NB4 (cell line): Measurements from ENCODE around the gene E2F3.

Experiments
- POLR2A ChIP-seq: IDR thresholded peaks from 2 replicates; pipeline ENCODE4 v1.6.1; 2011; ENCODE audit warnings: mild to moderate bottlenecking; ENCODE audit not compliant: insufficient read length; ENCODE audit errors: extremely low read depth
- TF ChIP-seq, protein P1 (sequence below): IDR thresholded peaks from one replicate; pipeline ENCODE4 v1.5.1; 2012; ENCODE audit warnings: low read depth, low read length
- TF ChIP-seq, protein P2 (sequence below): IDR thresholded peaks from 2 replicates; pipeline ENCODE4 v1.6.1; 2011; ENCODE audit warnings: low read depth, low read length

DNA sequence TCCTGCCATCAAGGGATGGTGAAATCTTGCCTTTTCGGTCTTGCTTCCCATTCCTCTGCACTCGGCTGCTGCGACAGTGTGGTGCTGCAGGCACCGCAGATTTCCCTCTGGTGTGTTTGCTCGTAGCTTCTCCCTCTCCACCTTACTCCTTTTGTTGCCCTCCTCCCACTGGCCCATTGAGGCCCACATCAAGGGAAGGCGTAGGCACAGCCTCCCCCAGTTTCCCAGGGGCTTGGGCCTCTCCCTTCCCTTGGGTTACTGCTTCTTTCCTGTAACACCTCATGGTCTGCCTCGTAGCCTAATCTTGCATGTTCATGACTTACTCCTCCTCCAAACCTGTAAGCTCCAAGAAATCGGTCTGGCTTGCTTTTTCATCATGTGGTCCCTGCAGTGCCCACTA, 9.9 kb downstream of the E2F3 start:
- no peak for TF ChIP-seq POLR2A
- TF ChIP-seq, protein P1, sequence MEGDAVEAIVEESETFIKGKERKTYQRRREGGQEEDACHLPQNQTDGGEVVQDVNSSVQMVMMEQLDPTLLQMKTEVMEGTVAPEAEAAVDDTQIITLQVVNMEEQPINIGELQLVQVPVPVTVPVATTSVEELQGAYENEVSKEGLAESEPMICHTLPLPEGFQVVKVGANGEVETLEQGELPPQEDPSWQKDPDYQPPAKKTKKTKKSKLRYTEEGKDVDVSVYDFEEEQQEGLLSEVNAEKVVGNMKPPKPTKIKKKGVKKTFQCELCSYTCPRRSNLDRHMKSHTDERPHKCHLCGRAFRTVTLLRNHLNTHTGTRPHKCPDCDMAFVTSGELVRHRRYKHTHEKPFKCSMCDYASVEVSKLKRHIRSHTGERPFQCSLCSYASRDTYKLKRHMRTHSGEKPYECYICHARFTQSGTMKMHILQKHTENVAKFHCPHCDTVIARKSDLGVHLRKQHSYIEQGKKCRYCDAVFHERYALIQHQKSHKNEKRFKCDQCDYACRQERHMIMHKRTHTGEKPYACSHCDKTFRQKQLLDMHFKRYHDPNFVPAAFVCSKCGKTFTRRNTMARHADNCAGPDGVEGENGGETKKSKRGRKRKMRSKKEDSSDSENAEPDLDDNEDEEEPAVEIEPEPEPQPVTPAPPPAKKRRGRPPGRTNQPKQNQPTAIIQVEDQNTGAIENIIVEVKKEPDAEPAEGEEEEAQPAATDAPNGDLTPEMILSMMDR = no peak
- TF ChIP-seq, protein P2, sequence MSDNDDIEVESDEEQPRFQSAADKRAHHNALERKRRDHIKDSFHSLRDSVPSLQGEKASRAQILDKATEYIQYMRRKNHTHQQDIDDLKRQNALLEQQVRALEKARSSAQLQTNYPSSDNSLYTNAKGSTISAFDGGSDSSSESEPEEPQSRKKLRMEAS = no peak
